GM12874 (cell line): ENCODE data around the gene FSCN2.

Experiments
- CTCF ChIP-seq: IDR thresholded peaks from 2 replicates; pipeline ENCODE4 v1.5.1; 2011; ENCODE audit warnings: low read depth, mild to moderate bottlenecking, control low read depth, low read length, moderate library complexity; ENCODE audit not compliant: insufficient read depth

FSCN2 gene

GRCh38 chr17:81492706-81493105 is 35.5 kb upstream of the FSCN2 start:
- TF ChIP-seq CTCF = no peak

DNA sequence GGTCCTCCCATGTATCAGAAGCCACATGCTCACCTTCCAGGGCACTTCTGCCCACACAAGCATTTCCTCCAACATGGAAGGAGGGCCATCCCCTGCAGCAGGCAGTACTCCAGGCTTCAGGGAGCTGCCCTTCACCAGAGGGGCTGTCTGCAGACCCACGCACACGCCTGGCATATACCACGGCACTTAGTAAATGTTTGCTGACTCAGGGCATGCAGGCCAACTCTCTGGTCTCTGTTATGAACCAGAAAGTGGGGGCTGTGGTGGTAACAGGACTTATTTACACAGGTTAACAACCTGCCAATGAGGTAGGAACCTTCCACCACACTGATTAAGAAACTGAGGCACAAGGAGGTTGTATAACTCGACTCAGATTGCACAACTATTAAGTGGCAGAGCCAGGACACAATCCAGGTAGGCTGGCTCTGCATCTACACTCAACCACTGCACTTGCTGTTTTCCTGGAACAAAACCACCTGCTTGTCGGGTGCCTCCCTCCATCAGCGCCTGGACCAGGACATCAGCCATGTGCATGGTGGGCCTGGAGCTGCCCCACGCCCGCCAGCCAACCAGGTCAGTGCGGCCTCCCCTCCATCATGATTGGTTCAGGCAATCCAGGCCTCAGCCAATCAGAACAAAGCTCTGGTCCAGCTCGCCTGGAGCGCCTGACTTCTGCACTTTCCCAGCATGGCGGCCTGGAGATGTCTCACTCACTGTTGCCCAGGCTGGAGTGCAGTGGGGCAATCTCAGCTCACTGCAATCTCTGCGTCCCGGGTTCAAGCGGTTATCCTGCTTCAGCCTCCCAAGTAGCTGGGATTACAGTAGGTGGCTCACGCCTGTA is 34.8 kb upstream of the FSCN2 start:
- TF ChIP-seq CTCF = no peak

- TF ChIP-seq CTCF = no peak
These were observed 33.4 kb upstream of the FSCN2 start for GRCh38 chr17:81494626-81495377.

- TF ChIP-seq CTCF = no peak
These were observed 29.1 kb upstream of the FSCN2 start for GRCh38 chr17:81498953-81499600.

GRCh38 chr17:81499601-81499970 is 28.6 kb upstream of the FSCN2 start:
- TF ChIP-seq CTCF = no peak

DNA sequence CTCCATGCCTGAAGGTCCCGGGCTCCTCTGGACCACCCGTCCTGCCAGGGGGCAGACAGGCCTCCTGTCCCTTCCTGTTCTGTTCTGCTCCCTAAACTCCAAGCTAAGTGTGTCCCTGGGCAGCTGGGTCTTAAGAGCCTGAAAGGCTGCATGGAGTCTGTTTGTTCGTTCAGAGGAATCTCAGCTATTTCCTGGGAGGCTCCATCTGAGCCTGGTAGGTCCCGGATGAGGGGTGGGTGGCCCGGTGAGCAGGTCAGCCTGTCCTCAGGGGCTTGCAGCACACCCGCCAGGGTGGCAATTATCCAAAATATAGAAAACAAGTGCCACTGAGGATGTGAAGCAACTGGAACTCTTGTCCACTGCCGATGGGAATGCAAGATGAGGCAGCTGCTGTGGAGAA is 28.1 kb upstream of the FSCN2 start:
- no peak for TF ChIP-seq CTCF

- TF ChIP-seq CTCF = no peak
These were observed 25.6 kb upstream of the FSCN2 start for GRCh38 chr17:81502471-81503017.
